Measurements from ENCODE around the gene DDX52. TPM values are rescaled to one million over a fixed set of nuclear protein-coding genes. Genes with fewer than 3 reads are reported as not detected.

DDX52 gene
- total RNA-seq, 4 donors from 2014 or later: 18.1 to 20.4 (median 19.4) TPM

DNA sequence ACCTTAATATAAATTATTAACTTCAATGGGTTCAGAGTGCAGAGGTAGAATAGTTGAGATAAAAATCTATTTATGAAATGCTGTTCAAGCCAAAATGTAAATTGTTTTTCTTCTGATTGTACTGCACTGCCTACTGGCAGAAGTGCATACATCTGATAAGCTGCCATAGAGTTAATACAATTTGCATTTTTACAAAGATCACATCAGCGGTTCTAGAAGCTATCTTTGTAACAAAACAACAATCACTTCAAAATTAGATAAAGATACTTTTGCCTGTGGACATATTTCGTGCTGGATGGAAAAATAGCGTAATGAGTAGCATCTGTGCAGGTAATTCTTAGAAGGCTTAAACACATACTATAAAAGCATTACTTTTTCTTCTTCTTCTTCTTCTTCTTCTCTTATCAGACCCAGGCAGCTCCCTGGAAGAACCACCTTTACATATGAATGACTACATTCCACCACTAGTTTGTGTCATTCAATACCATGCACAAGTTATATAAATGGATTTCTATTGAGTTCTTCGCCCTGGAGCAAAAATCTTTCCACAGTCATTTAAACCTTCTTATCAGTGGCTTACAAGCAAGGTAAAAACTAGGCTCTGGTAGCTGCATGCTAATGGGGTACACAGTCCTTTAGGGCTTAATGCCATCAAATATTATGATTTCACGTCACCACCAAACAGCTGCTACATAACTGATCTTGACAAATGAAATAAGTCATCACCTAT is 81.1 kb downstream of the DDX52 start:
- DNase-seq (ENCODE audit: low spot score in 2 of 2): no peak
- WGBS, 2 donors: 60 to 65% methylated on average over 5 of the region's 5 CpGs
- no peak overlapping the region for H3K4me3 ChIP-seq (ENCODE audit: low read depth, poor library complexity, severe bottlenecking)
- intact Hi-C loops (cut with DNase I; ENCODE audit: low total_unique reads): no loop called here
- TF ChIP-seq, protein P1, sequence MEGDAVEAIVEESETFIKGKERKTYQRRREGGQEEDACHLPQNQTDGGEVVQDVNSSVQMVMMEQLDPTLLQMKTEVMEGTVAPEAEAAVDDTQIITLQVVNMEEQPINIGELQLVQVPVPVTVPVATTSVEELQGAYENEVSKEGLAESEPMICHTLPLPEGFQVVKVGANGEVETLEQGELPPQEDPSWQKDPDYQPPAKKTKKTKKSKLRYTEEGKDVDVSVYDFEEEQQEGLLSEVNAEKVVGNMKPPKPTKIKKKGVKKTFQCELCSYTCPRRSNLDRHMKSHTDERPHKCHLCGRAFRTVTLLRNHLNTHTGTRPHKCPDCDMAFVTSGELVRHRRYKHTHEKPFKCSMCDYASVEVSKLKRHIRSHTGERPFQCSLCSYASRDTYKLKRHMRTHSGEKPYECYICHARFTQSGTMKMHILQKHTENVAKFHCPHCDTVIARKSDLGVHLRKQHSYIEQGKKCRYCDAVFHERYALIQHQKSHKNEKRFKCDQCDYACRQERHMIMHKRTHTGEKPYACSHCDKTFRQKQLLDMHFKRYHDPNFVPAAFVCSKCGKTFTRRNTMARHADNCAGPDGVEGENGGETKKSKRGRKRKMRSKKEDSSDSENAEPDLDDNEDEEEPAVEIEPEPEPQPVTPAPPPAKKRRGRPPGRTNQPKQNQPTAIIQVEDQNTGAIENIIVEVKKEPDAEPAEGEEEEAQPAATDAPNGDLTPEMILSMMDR (IDR thresholded peaks at IDR 0.05): no peak
- TF ChIP-seq POLR2A (IDR thresholded peaks at IDR 0.05): no peak

Small RNAs within 50 kb of the gene (microRNA-seq; reads per million reads assigned to microRNA genes)
- gene MIR378J (ENCODE audit: borderline number of aligned reads in 1 of 2, borderline replicate concordance in 2 of 2): 0 reads per million in 2 donors

Other genes starting within 250 kb of the DDX52 start
- gene ACACA, start 236.6 kb downstream of the DDX52 start, total RNA-seq: 10 to 100 TPM; 24.2 to 35.7 (median 31.0) TPM
- gene TADA2A, start 236.6 kb downstream of the DDX52 start, total RNA-seq: 10 to 100 TPM; 10.2 to 17.4 (median 14.4) TPM
- 100 to 1,000 TPM in 3 of 4 donors, 10 to 100 TPM in 1; 76.5 to 133 (median 115) TPM for gene DUSP14, start 153.6 kb downstream of the DDX52 start, total RNA-seq
- 10 to 100 TPM; 23.3 to 40.7 (median 24.5) TPM for gene SYNRG, start 34.0 kb downstream of the DDX52 start, total RNA-seq
- gene HNF1B, start 101.6 kb upstream of the DDX52 start, total RNA-seq: not detected

Data from lower leg skin (tissue), 4 donors.